Measurements from ENCODE around the gene EFNA1.

DNA sequence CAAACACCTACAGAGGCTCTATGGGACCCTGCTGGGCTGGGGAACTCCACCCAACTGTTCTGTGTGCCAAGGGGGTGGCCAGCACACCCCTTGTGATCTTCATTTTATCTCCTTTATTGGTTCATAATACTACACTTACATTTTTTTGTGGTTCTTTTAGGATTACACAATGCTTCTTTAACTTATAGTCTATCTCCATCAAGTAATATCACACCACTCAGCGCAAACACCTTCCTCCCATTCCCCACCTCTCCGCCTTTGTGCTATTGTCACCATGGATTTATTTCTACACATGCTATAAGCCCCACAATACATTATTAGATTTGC, 33.1 kb upstream of the EFNA1 start:
- TF ChIP-seq, protein P1, sequence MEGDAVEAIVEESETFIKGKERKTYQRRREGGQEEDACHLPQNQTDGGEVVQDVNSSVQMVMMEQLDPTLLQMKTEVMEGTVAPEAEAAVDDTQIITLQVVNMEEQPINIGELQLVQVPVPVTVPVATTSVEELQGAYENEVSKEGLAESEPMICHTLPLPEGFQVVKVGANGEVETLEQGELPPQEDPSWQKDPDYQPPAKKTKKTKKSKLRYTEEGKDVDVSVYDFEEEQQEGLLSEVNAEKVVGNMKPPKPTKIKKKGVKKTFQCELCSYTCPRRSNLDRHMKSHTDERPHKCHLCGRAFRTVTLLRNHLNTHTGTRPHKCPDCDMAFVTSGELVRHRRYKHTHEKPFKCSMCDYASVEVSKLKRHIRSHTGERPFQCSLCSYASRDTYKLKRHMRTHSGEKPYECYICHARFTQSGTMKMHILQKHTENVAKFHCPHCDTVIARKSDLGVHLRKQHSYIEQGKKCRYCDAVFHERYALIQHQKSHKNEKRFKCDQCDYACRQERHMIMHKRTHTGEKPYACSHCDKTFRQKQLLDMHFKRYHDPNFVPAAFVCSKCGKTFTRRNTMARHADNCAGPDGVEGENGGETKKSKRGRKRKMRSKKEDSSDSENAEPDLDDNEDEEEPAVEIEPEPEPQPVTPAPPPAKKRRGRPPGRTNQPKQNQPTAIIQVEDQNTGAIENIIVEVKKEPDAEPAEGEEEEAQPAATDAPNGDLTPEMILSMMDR (conservative IDR thresholded peaks at IDR 0.05): no peak; the same call in 1 of the 2 replicates
- TF ChIP-seq EZH2 (IDR thresholded peaks at IDR 0.05; ENCODE audit: low read depth): no peak

Measured in PC-9 (cell line).